Right atrium auricular region (tissue), 2 donors: ENCODE measurements around the gene LAPTM5. TPM values are rescaled to one million over a fixed set of nuclear protein-coding genes. Genes with fewer than 3 reads are reported as not detected.
"Not testable (repeated sequence)": the region's sequence is repeated elsewhere in the genome, so short reads cannot be mapped to it uniquely, and the experiment has no call there.

ENCODE experiments used
- DNase-seq: peaks from one replicate; pipeline ENCODE4 v3.0.0-alpha.2; 2019; ENCODE audit warnings: low spot score
- H3K27ac ChIP-seq, 2 donors: fragments of 200-600 bp; sonication (generic); 1 replicate in 1 of 2; 2 replicates in 1 of 2; pipeline ENCODE4 v1.5.1; 2016 to 2019
- H3K27me3 ChIP-seq, 2 donors: fragments of 200-600 bp; sonication (generic); one replicate each; pipeline versions ENCODE4 v1.5.1 to v1.6.0; 2017 to 2019
- H3K36me3 ChIP-seq: fragments of 200-600 bp; sonication (generic); one replicate; pipeline ENCODE4 v1.5.1; 2016
- H3K4me1 ChIP-seq, 2 donors: fragments of 200-600 bp; sonication (generic); one replicate each; pipeline versions ENCODE4 v1.5.1 to v1.6.0; 2017 to 2019
- H3K4me3 ChIP-seq, 2 donors: fragments of 200-600 bp; sonication (generic); 1 replicate in 1 of 2; 2 replicates in 1 of 2; pipeline ENCODE4 v1.5.1; 2017 to 2019; ENCODE audit warnings: mild to moderate bottlenecking in 1 of 2, moderate library complexity in 1 of 2
- H3K9me3 ChIP-seq, 2 donors: fragments of 200-600 bp; sonication (generic); one replicate each; pipeline ENCODE4 v1.5.1; 2019
- total RNA-seq, 2 donors: library from RNA; depleted of rRNA; stranded (reverse); fragments of >200 nt; gene quantifications; one replicate each; pipeline ENCODE4 v1.1.0, GENCODE V29; 2016
- TF ChIP-seq, protein P1 (sequence below), 2 donors: fragments of 200-600 bp; sonication (generic); IDR thresholded peaks; one replicate each; pipeline ENCODE4 v1.5.1; 2019; ENCODE audit warnings: antibody characterized with exemption in 2 of 2

Gene LAPTM5
- total RNA-seq, 2 donors from 2014 or later, result 17.4 to 62.8 TPM

DNA sequence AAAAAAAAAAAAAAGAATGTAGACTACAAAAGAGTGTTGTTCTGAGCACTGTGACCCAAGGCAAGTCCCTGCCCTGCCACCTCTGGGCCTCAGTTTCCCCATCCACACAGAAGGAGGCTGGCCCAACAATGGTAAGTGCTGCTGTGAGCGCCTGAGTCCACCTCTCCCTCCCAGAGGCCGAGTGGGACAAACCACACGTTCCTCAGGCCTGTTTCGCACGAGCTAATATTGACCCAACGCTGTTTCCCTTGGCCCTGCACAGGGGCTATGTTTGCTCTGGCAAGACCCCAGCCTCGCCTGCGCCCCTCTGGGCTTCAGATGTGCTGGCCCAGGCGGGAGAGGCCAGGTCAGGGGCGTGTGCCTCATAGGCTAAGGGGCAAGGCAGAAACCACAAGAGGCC is 12.6 kb upstream of the LAPTM5 start:
- H3K4me1 ChIP-seq, result no peaks in the 10 kb centered on the region
- TF ChIP-seq, protein P1, sequence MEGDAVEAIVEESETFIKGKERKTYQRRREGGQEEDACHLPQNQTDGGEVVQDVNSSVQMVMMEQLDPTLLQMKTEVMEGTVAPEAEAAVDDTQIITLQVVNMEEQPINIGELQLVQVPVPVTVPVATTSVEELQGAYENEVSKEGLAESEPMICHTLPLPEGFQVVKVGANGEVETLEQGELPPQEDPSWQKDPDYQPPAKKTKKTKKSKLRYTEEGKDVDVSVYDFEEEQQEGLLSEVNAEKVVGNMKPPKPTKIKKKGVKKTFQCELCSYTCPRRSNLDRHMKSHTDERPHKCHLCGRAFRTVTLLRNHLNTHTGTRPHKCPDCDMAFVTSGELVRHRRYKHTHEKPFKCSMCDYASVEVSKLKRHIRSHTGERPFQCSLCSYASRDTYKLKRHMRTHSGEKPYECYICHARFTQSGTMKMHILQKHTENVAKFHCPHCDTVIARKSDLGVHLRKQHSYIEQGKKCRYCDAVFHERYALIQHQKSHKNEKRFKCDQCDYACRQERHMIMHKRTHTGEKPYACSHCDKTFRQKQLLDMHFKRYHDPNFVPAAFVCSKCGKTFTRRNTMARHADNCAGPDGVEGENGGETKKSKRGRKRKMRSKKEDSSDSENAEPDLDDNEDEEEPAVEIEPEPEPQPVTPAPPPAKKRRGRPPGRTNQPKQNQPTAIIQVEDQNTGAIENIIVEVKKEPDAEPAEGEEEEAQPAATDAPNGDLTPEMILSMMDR (IDR thresholded peaks at IDR 0.05), result no peak
- H3K9me3 ChIP-seq, result no peaks in the 10 kb centered on the region
- H3K27ac ChIP-seq, result no peak overlapping the region
- no peak for DNase-seq
- H3K27me3 ChIP-seq, result no peaks in the 10 kb centered on the region
- no peaks in the 10 kb centered on the region for H3K36me3 ChIP-seq
- H3K4me3 ChIP-seq, result no peak overlapping the region

DNA sequence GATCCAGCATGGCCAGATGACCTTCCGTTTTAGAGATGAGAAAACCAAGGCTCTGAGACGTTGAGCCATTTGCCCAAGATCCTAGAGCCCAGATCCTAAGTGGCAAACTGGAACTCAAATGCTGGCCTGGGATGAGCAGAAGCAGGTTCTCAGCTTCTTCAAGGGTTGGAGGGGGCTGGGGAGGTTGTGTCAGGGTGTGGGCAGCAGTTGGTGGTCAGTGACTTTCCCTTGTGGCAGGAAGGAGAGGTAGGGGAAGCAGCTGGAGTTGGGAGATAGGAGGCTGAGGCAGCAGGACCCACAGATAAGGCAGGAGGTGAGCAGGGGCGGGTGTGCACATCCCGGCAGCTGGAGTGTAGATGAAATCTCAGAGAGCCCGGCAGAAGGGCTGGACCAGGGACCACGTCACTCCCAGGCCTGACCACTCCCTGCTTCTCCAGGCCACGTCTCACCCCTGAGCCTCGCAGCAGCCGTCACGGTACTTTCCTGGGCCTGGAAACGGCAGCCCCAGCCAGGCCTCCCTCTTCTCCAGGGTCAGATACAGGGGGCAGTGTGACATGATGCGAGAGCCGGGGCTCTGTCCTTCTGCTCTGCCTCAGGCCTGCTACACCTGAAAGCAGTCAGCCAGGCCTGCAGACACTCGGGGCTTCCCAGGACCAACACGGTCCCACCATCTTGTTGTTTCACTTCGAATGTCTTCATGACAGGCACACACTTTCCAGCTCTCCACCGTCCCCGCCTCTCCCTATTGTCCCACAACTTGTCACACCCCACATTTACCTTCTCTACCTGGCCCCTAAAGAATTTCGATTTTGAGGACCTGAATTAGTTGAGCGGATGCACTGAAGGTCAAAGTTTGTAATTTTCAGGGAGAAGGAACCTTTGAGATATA is 11.5 kb upstream of the LAPTM5 start:
- H3K4me3 ChIP-seq, result no peak overlapping the region
- no peaks in the 10 kb centered on the region for H3K9me3 ChIP-seq
- TF ChIP-seq, protein P1 (IDR thresholded peaks at IDR 0.05), result no peak
- H3K27ac ChIP-seq, result no peak overlapping the region
- H3K36me3 ChIP-seq, result no peaks in the 10 kb centered on the region
- no peaks in the 10 kb centered on the region for H3K4me1 ChIP-seq
- DNase-seq, result no peak
- H3K27me3 ChIP-seq, result no peaks in the 10 kb centered on the region

GRCh38 chr1:30768159-30768829 is 10.7 kb upstream of the LAPTM5 start:
- Histone ChIP-seq H3K36me3 (no peaks in the 10 kb centered on the region), H3K27ac (no peak overlapping the region), H3K27me3 (no peaks in the 10 kb centered on the region), H3K4me3 (no peak overlapping the region), H3K4me1 (no peaks in the 10 kb centered on the region), H3K9me3 (no peaks in the 10 kb centered on the region)
- TF ChIP-seq, protein P1 (IDR thresholded peaks at IDR 0.05), result no peak
- no peak for DNase-seq

- not testable (repeated sequence) for H3K4me3 ChIP-seq, H3K9me3 ChIP-seq, H3K4me1 ChIP-seq, H3K27ac ChIP-seq, DNase-seq, H3K36me3 ChIP-seq, H3K27me3 ChIP-seq
Measured at GRCh38 chr1:30766948-30767347, 9.4 kb upstream of the LAPTM5 start.

DNA sequence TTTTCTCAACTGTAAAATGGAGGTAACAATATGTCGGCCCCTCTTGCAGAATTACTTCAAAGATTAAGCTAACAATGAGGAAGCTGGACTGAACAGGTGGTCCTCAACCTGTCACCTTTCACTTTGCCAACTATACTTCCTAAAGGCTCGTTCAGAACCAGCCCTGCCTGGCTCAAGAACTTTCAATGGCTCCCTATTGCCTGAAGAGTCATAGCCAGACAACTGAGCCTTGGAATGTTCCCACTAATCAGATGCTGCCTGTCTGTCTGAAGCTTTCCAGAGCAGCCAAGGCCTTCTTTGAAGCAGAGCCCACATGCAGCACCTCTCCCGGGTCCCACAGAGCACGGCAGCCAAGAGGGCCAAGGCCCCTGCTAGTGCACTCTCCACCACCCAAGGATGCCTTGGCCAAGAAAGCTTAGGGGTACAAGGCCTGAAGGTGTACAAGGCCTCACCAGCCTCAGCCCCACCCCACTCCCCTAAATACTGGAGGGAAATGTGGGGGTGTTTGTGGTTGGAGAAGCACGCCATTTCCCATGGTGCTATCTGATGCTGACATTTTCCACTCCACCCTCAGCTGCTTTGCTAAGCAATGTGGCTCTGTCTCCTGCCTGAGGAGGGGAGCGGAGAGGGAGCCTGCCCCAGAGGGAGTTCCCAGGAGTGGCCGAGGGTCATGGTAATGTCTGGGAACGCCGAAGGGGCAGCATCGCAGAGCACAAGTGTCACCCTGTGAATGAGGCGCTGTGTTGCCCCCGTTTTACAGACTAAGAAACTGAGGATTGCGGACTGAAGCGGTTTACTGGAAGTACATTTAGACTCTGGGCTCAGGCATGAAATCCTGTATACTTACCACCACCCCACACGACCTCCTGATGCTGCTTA is 8.2 kb upstream of the LAPTM5 start:
- no peaks in the 10 kb centered on the region for H3K36me3 ChIP-seq
- H3K4me3 ChIP-seq, result no peak overlapping the region
- H3K4me1 ChIP-seq, result peaks cover 0 to 8% of the 10 kb centered on the region in 2 donors
- TF ChIP-seq, protein P1 (IDR thresholded peaks at IDR 0.05), result no peak
- DNase-seq, result no peak
- H3K27me3 ChIP-seq, result no peaks in the 10 kb centered on the region
- no peaks in the 10 kb centered on the region for H3K9me3 ChIP-seq
- H3K27ac ChIP-seq, result no peak overlapping the region
